SK-N-SH (cell line): ENCODE measurements around the gene ZXDA. TPM values are rescaled to one million over a fixed set of nuclear protein-coding genes. Genes with fewer than 3 reads are reported as not detected.

Experiments
- CTCF ChIA-PET: fragments of 300-600, 350-600 bp; formaldehyde crosslinking; extraction: SDS; loops from one replicate; lab custom pipeline; 2021; lab: Yijun Ruan, JAX
- POLR2A ChIA-PET: fragments of 350-600 bp; sonication (Branson Sonifier 250); formaldehyde crosslinking; extraction: SDS; loops from one replicate; lab custom pipeline; 2020; ENCODE audit warnings: antibody characterized with exemption, inconsistent platforms; lab: Yijun Ruan, JAX
- DNase-seq: peaks from one replicate; pipeline ENCODE4 v3.0.0; 2012
- H2AFZ ChIP-seq: fragments of 200-600 bp; sonication (generic); 2 replicates; pipeline ENCODE4 v1.8.1; 2016; ENCODE audit warnings: antibody characterized with exemption, mild to moderate bottlenecking, low read depth
- H3F3A ChIP-seq: fragments of 200-600 bp; sonication (generic); replicated peaks from 2 replicates; pipeline ENCODE3; 2016; ENCODE audit warnings: antibody characterized with exemption, mild to moderate bottlenecking; ENCODE audit not compliant: insufficient read depth
- H3K27ac ChIP-seq, 2 experiments: fragments of 200-500 bp in 1 of 2; fragments of 200-600 bp in 1 of 2; sonication (Bioruptor generic) in 1 of 2; sonication (generic), shearing (Covaris generic) in 1 of 2; 2 replicates each; pipeline versions ENCODE4 v1.5.1 to v1.6.1; 2014 to 2016; ENCODE audit warnings: low read depth in 2 of 2, inconsistent platforms in 1 of 2, low read length in 1 of 2, mild to moderate bottlenecking in 1 of 2, mixed read lengths in 1 of 2
- H3K27me3 ChIP-seq: fragments of 200-600 bp; sonication (generic), shearing (Covaris generic); 2 replicates; pipeline ENCODE4 v1.6.1; 2016; ENCODE audit warnings: mixed run types; ENCODE audit not compliant: insufficient read depth
- H3K36me3 ChIP-seq, 2 experiments: fragments of 200-500 bp in 1 of 2; fragments of 200-600 bp in 1 of 2; sonication (Bioruptor generic) in 1 of 2; sonication (generic) in 1 of 2; replicated peaks in 1 of 2; 2 replicates each; pipeline versions ENCODE3 to v1.5.1; 2014 to 2016; ENCODE audit warnings: low read length in 1 of 2, mild to moderate bottlenecking in 1 of 2; ENCODE audit not compliant: insufficient read depth in 2 of 2, control insufficient read depth in 1 of 2
- H3K4me1 ChIP-seq, 2 experiments: fragments of 200-500 bp in 1 of 2; fragments of 200-600 bp in 1 of 2; sonication (Bioruptor generic) in 1 of 2; sonication (generic), shearing (Covaris generic) in 1 of 2; 2 replicates each; pipeline versions ENCODE4 v1.5.1 to v1.6.1; 2014 to 2016; ENCODE audit warnings: low read depth in 1 of 2, low read length in 1 of 2, mixed run types in 1 of 2; ENCODE audit not compliant: insufficient read depth in 2 of 2, control insufficient read depth in 1 of 2
- H3K4me2 ChIP-seq: fragments of 200-600 bp; sonication (generic), shearing (Covaris generic); 2 replicates; pipeline ENCODE4 v1.6.1; 2017; ENCODE audit warnings: mixed run types
- H3K4me3 ChIP-seq, 2 experiments: fragments of 200-500 bp in 1 of 2; fragments of 200-600 bp in 1 of 2; sonication (Bioruptor generic) in 1 of 2; sonication (generic), shearing (Covaris generic) in 1 of 2; 2 replicates each; pipeline versions ENCODE4 v1.5.1 to v1.8.1; 2014 to 2016; ENCODE audit warnings: low read depth in 2 of 2, inconsistent platforms in 1 of 2, low read length in 1 of 2, mild to moderate bottlenecking in 1 of 2, mixed read lengths in 1 of 2, moderate library complexity in 1 of 2
- H3K79me2 ChIP-seq: fragments of 200-600 bp; sonication (generic); 2 replicates; pipeline ENCODE4 v1.8.1; 2017; ENCODE audit warnings: mild to moderate bottlenecking; ENCODE audit not compliant: insufficient read depth
- H3K9ac ChIP-seq: fragments of 200-600 bp; sonication (generic); 2 replicates; pipeline ENCODE4 v1.6.1; 2017; ENCODE audit warnings: mixed run types
- H3K9me2 ChIP-seq: fragments of 200-600 bp; sonication (generic); 2 replicates; pipeline ENCODE4 v1.6.1; 2017; ENCODE audit warnings: mixed run types
- H3K9me3 ChIP-seq: fragments of 200-600 bp; sonication (generic); 2 replicates; pipeline ENCODE4 v1.6.1; 2017; ENCODE audit warnings: mixed run types, mild to moderate bottlenecking, moderate library complexity
- H4K20me1 ChIP-seq: fragments of 200-600 bp; sonication (generic); 2 replicates; pipeline ENCODE4 v1.6.1; 2017; ENCODE audit warnings: mild to moderate bottlenecking, mixed run types; ENCODE audit not compliant: insufficient read depth
- CHD2 ChIP-seq: fragments of 150-350 bp; IDR thresholded peaks from 2 replicates; pipeline ENCODE4 v1.6.1; 2018; ENCODE audit warnings: low read length; ENCODE audit not compliant: partially characterized antibody
- EZH2phosphoT487 ChIP-seq: fragments of 200-600 bp; sonication (generic); IDR thresholded peaks from 2 replicates; pipeline ENCODE4 v1.6.1; 2017; ENCODE audit warnings: low read depth, mixed run types, mild to moderate bottlenecking, antibody characterized with exemption, moderate library complexity, borderline replicate concordance
- FOXJ3 ChIP-seq: sonication (generic); formaldehyde crosslinking; IDR thresholded peaks from 2 replicates; pipeline ENCODE4 v1.5.1; 2020; ENCODE audit warnings: mild to moderate bottlenecking, missing genetic modification reagents
- FOXM1 ChIP-seq: IDR thresholded peaks from 2 replicates; pipeline ENCODE4 v1.4.0; 2012; ENCODE audit warnings: low read depth, mild to moderate bottlenecking
- MXI1 ChIP-seq: IDR thresholded peaks from 2 replicates; pipeline ENCODE4 v1.6.1; 2012; ENCODE audit warnings: mild to moderate bottlenecking, low read depth, low read length, improper control_type of control experiment
- POLR2AphosphoS5 ChIP-seq: IDR thresholded peaks from 2 replicates; pipeline ENCODE4 v1.6.1; 2012; ENCODE audit warnings: low read depth, low read length
- SIN3A ChIP-seq: IDR thresholded peaks from 2 replicates; pipeline ENCODE4 v1.6.1; 2012; ENCODE audit warnings: low read depth, mild to moderate bottlenecking, low read length, moderate library complexity, borderline replicate concordance
- TCF12 ChIP-seq: IDR thresholded peaks from 2 replicates; pipeline ENCODE4 v1.4.0; 2012
- WGBS: methylation state at CpG from one replicate; pipeline ENCODE4 v1.1.6; 2017; ENCODE audit warnings: low lambda C conversion rate; 5-methylcytosine and 5-hydroxymethylcytosine counted together
- polyA plus RNA-seq, 3 experiments: library from polyadenylated mRNA; depleted of rRNA; stranded (reverse); fragments of >200 nt; gene quantifications; 2 replicates each; pipeline ENCODE4 v1.2.3, GENCODE V29; 2012
- TF ChIP-seq, protein P1 (sequence below): IDR thresholded peaks from 2 replicates; pipeline ENCODE4 v1.4.0; 2012; ENCODE audit warnings: low read depth, borderline replicate concordance
- TF ChIP-seq, protein P2 (sequence below): fragments of 150-350 bp; IDR thresholded peaks from 2 replicates; pipeline ENCODE4 v1.6.1; 2017; ENCODE audit warnings: antibody characterized with exemption, low read length, low read depth, borderline replicate concordance
- TF ChIP-seq, protein P3 (sequence below): IDR thresholded peaks from 2 replicates; pipeline ENCODE4 v1.4.0; 2012; ENCODE audit warnings: low read depth
- TF ChIP-seq, protein P4 (sequence below): IDR thresholded peaks from 2 replicates; pipeline ENCODE4; 2012

The ZXDA gene
- polyA plus RNA-seq, 1 of the 3 experiments (the other 2 are of a cell fraction) = 0.84 TPM

DNA sequence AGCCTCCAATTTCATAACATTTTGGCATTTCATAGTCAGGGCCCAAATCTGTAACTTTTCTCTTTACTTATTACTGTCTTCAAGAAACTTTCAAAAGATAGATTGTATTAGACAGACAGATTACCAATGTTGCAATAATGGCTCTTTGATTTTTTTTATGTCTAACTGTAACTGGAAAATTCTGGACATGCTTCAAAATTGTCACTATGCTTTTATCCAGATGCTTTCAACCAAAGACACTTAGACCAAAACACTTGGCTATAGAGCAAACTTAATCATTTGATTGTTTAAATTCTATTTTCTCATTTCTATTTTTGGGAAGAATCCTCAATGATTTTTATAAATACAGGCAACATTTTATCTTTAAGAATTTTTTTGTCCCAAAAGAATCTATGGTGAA is 10.4 kb downstream of the ZXDA start:
- CTCF ChIA-PET = no interaction called here
- Histone ChIP-seq H3K79me2 (peaks cover 5% of the 10 kb centered on the region; the same call in 1 of the 2 replicates), H3K9me2 (no peaks in the 10 kb centered on the region), H3K9me3 (no peaks in the 10 kb centered on the region), H4K20me1 (no peaks in the 10 kb centered on the region), H2AFZ (no peak overlapping the region), H3F3A (peaks cover 7% of the 10 kb centered on the region), H3K4me1 (no peaks in the 10 kb centered on the region; a peak in 2 of 4 replicates), H3K4me3 (no peak overlapping the region), H3K4me2 (no peak overlapping the region), H3K9ac (no peak overlapping the region), H3K36me3 (no peaks in the 10 kb centered on the region), H3K27me3 (no peaks in the 10 kb centered on the region), H3K27ac (no peak overlapping the region; a peak in 1 of 4 replicates)
- DNase-seq = no peak
- POLR2A ChIA-PET = no interaction called here
- TF ChIP-seq, protein P1, sequence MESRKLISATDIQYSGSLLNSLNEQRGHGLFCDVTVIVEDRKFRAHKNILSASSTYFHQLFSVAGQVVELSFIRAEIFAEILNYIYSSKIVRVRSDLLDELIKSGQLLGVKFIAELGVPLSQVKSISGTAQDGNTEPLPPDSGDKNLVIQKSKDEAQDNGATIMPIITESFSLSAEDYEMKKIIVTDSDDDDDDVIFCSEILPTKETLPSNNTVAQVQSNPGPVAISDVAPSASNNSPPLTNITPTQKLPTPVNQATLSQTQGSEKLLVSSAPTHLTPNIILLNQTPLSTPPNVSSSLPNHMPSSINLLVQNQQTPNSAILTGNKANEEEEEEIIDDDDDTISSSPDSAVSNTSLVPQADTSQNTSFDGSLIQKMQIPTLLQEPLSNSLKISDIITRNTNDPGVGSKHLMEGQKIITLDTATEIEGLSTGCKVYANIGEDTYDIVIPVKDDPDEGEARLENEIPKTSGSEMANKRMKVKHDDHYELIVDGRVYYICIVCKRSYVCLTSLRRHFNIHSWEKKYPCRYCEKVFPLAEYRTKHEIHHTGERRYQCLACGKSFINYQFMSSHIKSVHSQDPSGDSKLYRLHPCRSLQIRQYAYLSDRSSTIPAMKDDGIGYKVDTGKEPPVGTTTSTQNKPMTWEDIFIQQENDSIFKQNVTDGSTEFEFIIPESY = no peak
- TF ChIP-seq, protein P2, sequence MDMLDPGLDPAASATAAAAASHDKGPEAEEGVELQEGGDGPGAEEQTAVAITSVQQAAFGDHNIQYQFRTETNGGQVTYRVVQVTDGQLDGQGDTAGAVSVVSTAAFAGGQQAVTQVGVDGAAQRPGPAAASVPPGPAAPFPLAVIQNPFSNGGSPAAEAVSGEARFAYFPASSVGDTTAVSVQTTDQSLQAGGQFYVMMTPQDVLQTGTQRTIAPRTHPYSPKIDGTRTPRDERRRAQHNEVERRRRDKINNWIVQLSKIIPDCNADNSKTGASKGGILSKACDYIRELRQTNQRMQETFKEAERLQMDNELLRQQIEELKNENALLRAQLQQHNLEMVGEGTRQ = no peak
- TF ChIP-seq FOXM1 = no peak

GRCh38 chrX:57899064-57899463 is 11.2 kb downstream of the ZXDA start:
- H3K9me2 ChIP-seq = no peaks in the 10 kb centered on the region
- H3K27ac ChIP-seq = no peak overlapping the region
- no peak overlapping the region for H3K9ac ChIP-seq
- H3K27me3 ChIP-seq = no peaks in the 10 kb centered on the region
- H4K20me1 ChIP-seq = no peaks in the 10 kb centered on the region
- no peak for DNase-seq
- no peak for TF ChIP-seq POLR2AphosphoS5
- TF ChIP-seq, protein P2 = no peak
- no peak for TF ChIP-seq SIN3A
- no peak overlapping the region for H3K4me3 ChIP-seq
- CTCF ChIA-PET = no interaction called here
- H3K9me3 ChIP-seq = no peaks in the 10 kb centered on the region
- H3K36me3 ChIP-seq = no peaks in the 10 kb centered on the region
- H3K4me1 ChIP-seq = no peaks in the 10 kb centered on the region; a peak in 1 of 4 replicates
- H3K4me2 ChIP-seq = no peak overlapping the region
- no peak overlapping the region for H2AFZ ChIP-seq
- peaks cover 7% of the 10 kb centered on the region for H3F3A ChIP-seq
- POLR2A ChIA-PET = no interaction called here
- no peaks in the 10 kb centered on the region; the same call in 1 of the 2 replicates for H3K79me2 ChIP-seq
- WGBS = 19% methylated on average over 1 of the region's 1 CpG

DNA sequence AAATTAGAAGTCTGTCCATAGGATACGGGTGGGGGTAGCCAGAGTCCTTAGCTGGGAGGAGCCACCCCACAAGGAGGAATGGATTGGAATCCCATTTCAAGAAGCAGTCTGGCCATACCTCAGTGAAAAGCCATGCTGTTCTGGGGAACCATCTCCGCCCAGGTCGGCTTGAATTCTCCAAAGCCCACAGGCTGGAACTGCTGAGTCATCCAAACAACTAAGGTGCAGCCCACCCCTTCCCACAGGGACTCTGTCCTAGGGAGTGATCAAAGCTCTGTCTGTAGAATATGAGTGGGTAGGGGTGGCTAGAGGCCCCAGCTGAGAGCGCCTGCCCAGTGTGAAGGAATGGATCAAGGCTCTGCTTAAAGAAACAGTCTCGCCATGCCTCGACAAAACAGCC is 38.8 kb downstream of the ZXDA start:
- WGBS = 8% methylated on average over 2 of the region's 6 CpGs
- CTCF ChIA-PET = no interaction called here
- no peak for TF ChIP-seq EZH2phosphoT487
- no peak for TF ChIP-seq FOXM1
- TF ChIP-seq MXI1 = no peak
- TF ChIP-seq, protein P1 = no peak
- TF ChIP-seq, protein P3, sequence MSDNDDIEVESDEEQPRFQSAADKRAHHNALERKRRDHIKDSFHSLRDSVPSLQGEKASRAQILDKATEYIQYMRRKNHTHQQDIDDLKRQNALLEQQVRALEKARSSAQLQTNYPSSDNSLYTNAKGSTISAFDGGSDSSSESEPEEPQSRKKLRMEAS = no peak
- TF ChIP-seq TCF12 = no peak
- TF ChIP-seq, protein P4, sequence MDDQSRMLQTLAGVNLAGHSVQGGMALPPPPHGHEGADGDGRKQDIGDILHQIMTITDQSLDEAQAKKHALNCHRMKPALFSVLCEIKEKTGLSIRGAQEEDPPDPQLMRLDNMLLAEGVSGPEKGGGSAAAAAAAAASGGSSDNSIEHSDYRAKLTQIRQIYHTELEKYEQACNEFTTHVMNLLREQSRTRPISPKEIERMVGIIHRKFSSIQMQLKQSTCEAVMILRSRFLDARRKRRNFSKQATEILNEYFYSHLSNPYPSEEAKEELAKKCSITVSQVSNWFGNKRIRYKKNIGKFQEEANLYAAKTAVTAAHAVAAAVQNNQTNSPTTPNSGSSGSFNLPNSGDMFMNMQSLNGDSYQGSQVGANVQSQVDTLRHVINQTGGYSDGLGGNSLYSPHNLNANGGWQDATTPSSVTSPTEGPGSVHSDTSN = no peak
- no peak for TF ChIP-seq FOXJ3
- no peak for TF ChIP-seq CHD2

More for the DNA sequence above, 38.8 kb downstream of the ZXDA start:
- H3K4me1 ChIP-seq = no peaks in the 10 kb centered on the region
- H3K36me3 ChIP-seq = no peaks in the 10 kb centered on the region
- H3K9me2 ChIP-seq = no peaks in the 10 kb centered on the region
- no peaks in the 10 kb centered on the region for H3K79me2 ChIP-seq
- no peak overlapping the region for H3K4me2 ChIP-seq
- POLR2A ChIA-PET = no interaction called here
- H3K9ac ChIP-seq = no peak overlapping the region
- no peaks in the 10 kb centered on the region for H3K9me3 ChIP-seq
- no peaks in the 10 kb centered on the region for H4K20me1 ChIP-seq
- H3K27ac ChIP-seq = no peak overlapping the region
- no peak for DNase-seq
- H3K27me3 ChIP-seq = no peaks in the 10 kb centered on the region
- H2AFZ ChIP-seq = no peak overlapping the region
- no peaks in the 10 kb centered on the region for H3F3A ChIP-seq
- no peak overlapping the region for H3K4me3 ChIP-seq
